Activated T-cell treated with anti-CD3 and anti-CD28 coated beads, Interleukin-2, amount 50 U/mL, for 24 hours (primary cell): ENCODE measurements around the gene CDKN2C.
"Not testable (repeated sequence)": the region's sequence is repeated elsewhere in the genome, so short reads cannot be mapped to it uniquely, and the experiment has no call there.

ENCODE experiments used
- DNase-seq: peaks from one replicate; pipeline ENCODE4 v3.0.0-alpha.2; 2020
- H3K27ac Mint-ChIP-seq: 2 replicates; pipeline ENCODE4 v1.8.0; 2020; ENCODE audit warnings: mild to moderate bottlenecking, mixed read lengths
- H3K27me3 Mint-ChIP-seq: 2 replicates; pipeline ENCODE4 v1.8.0; 2020; ENCODE audit warnings: mixed read lengths
- H3K36me3 Mint-ChIP-seq: 2 replicates; pipeline ENCODE4 v1.8.0; 2020; ENCODE audit warnings: low read depth, mixed read lengths
- H3K4me1 Mint-ChIP-seq: 2 replicates; pipeline ENCODE4 v1.8.0; 2020; ENCODE audit warnings: low read depth, mixed read lengths
- H3K4me3 Mint-ChIP-seq: 2 replicates; pipeline ENCODE4 v1.8.0; 2020; ENCODE audit warnings: mild to moderate bottlenecking, moderate library complexity, mixed read lengths
- H3K9me3 Mint-ChIP-seq: 2 replicates; pipeline ENCODE4 v1.8.0; 2020; ENCODE audit warnings: mixed read lengths

Gene CDKN2C

DNA sequence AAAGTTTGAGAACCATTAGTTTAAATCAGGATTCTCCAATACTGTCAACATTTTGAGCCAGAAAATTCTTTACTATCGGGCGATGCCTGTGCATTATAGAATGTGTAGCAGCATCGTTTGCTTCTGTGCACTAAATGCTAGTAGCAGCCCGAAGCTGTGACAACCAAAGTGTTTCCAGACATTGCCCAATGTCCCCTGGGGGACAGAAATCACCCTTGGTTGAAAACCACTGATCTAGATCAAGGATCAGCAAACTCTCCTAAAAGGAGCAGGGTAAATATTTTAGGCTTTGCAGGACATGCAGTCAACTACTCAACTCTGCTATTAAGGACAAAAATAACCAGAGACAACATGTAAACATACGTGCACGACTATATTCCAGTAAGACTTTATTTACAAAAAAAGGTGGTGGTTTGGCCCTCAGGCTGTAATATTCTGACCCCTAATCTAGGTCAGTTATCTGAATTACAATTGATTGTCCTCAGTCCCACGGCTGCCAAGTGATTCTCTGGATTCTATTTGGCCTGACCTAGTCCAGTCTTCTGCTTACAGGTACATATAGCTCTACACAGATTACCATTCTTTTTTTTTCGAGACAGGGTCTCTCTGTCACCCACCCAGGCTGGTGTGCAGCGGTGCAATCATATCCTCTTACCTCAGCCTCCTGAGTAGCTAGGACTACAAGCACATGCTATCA is 20.6 kb upstream of the CDKN2C start:
- H3K9me3 Mint-ChIP-seq, result no peaks in the 10 kb centered on the region
- peaks cover 66% of the 10 kb centered on the region for H3K4me1 Mint-ChIP-seq
- no peak overlapping the region for H3K27ac Mint-ChIP-seq
- no peak for DNase-seq
- H3K36me3 Mint-ChIP-seq, result peaks cover 39% of the 10 kb centered on the region
- H3K4me3 Mint-ChIP-seq, result no peak overlapping the region
- H3K27me3 Mint-ChIP-seq, result no peaks in the 10 kb centered on the region

GRCh38 chr1:50950396-50950795 is 19.6 kb upstream of the CDKN2C start:
- Mint-ChIP-seq H3K4me3 (no peak overlapping the region), H3K27ac (no peak overlapping the region), H3K36me3 (peaks cover 36% of the 10 kb centered on the region), H3K27me3 (no peaks in the 10 kb centered on the region), H3K9me3 (no peaks in the 10 kb centered on the region), H3K4me1 (peaks cover 66% of the 10 kb centered on the region)
- no peak for DNase-seq

DNA sequence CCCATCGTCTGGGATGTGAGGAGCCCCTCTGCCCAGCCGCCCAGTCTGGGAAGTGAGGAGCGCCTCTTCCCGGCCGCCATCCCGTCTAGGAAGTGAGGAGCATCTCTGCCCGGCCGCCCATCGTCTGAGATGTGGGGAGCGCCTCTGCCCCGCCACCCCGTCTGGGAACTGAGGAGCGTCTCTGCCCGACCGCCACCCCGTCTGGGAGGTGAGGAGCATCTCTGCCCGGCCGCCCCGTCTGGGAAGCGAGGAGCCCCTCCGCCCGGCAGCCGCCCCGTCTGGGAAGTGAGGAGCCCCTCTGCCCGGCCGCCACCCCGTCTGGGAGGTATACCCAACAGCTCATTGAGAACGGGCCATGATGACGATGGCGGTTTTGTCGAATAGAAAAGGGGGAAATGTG is 17.5 kb upstream of the CDKN2C start:
- not testable (repeated sequence) for H3K27me3 Mint-ChIP-seq, H3K9me3 Mint-ChIP-seq, H3K27ac Mint-ChIP-seq, DNase-seq, H3K4me3 Mint-ChIP-seq
- Mint-ChIP-seq H3K36me3 (peaks cover 38% of the 10 kb centered on the region), H3K4me1 (peaks cover 55% of the 10 kb centered on the region)

GRCh38 chr1:50955116-50955515 is 14.9 kb upstream of the CDKN2C start:
- DNase-seq, result no peak
- Mint-ChIP-seq H3K27ac (no peak overlapping the region), H3K36me3 (peaks cover 40% of the 10 kb centered on the region), H3K27me3 (no peaks in the 10 kb centered on the region), H3K4me3 (no peak overlapping the region), H3K9me3 (no peaks in the 10 kb centered on the region), H3K4me1 (peaks cover 46% of the 10 kb centered on the region)

- peak overlapping the region; percentile 86 for H3K4me3 Mint-ChIP-seq
- peaks cover 27% of the 10 kb centered on the region for H3K36me3 Mint-ChIP-seq
- peak overlapping the region; percentile 92 for H3K27ac Mint-ChIP-seq
- H3K9me3 Mint-ChIP-seq, result no peaks in the 10 kb centered on the region
- peaks cover 36% of the 10 kb centered on the region for H3K4me1 Mint-ChIP-seq
- DNase-seq, result no peak
- no peaks in the 10 kb centered on the region for H3K27me3 Mint-ChIP-seq
Measured at GRCh38 chr1:50959303-50959912, 10.6 kb upstream of the CDKN2C start.

DNA sequence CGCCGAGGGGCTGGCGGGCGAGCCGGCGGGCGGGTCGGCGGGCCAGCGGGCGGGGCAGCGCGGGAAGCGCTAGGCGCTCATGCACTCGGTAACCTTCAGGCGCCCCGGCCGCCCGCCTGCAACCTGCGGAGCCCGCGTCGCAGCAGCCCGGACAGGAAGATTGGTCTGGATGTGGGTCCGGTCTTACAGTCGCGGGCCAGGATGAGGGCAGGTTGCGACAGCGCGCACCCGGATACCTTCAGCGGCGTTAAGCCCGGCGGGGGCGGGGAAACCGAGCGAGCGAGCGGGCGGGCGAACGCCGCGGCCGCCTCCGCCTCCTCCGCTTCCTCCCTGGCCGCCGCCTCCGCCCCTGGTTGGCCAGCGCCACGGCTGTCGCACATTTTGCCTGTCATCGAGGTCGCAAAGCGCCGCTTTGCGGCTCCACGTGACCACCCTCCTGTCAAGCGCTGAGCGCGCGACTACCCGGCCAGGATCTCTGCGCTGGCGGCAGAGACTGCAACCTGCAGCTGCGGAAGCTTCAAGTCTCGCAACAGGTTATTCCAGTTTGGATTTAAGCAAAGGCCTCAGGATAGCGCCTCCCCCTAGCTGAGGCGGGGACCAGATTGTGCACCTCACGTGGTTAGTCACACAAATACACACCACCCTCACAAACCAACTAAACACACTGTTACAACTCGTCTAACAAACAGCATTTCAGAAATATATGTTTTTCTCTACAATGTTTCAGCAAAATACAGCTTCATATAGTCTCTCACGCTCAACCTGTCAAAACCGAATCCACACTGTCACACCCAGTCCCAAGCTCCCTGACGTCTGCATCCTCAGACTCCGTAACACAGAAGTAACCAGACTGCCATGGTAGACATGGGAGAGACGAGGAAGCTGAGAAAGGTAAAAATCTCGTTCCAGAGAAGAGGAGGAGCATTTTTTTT is 9.9 kb upstream of the CDKN2C start, which contains the start of gene FAF1:
TSS of gene FAF1 (minus strand) at position 355 of the 932 bp plus-strand sequence. CDS start 456 bp downstream, outside the sequence.
- peaks cover 29% of the 10 kb centered on the region for H3K4me1 Mint-ChIP-seq

GRCh38 chr1:50964863-50965262 is 5.2 kb upstream of the CDKN2C start:
- Mint-ChIP-seq H3K27me3 (no peaks in the 10 kb centered on the region), H3K27ac (no peak overlapping the region), H3K4me1 (peaks cover 17% of the 10 kb centered on the region), H3K4me3 (no peak overlapping the region), H3K36me3 (peaks cover 15% of the 10 kb centered on the region), H3K9me3 (no peaks in the 10 kb centered on the region)
- no peak for DNase-seq

More for the DNA sequence above, 9.9 kb upstream of the CDKN2C start, which contains the start of gene FAF1:
- no peaks in the 10 kb centered on the region for H3K27me3 Mint-ChIP-seq
- no peaks in the 10 kb centered on the region for H3K9me3 Mint-ChIP-seq
- peak within 1 kb of the TSS; percentile 95 for H3K27ac Mint-ChIP-seq
- H3K36me3 Mint-ChIP-seq, result peaks cover 22% of the 10 kb centered on the region
- H3K4me3 Mint-ChIP-seq, result peak within 1 kb of the TSS; percentile 86
- DNase-seq, result peak; percentile 98

GRCh38 chr1:50966991-50967390 is 3.1 kb upstream of the CDKN2C start:
- H3K36me3 Mint-ChIP-seq, result peaks cover 11% of the 10 kb centered on the region
- H3K4me1 Mint-ChIP-seq, result peaks cover 29% of the 10 kb centered on the region
- no peaks in the 10 kb centered on the region for H3K9me3 Mint-ChIP-seq
- peaks cover 13% of the 10 kb centered on the region for H3K27me3 Mint-ChIP-seq
- H3K27ac Mint-ChIP-seq, result no peak overlapping the region
- H3K4me3 Mint-ChIP-seq, result no peak overlapping the region
- no peak for DNase-seq

DNA sequence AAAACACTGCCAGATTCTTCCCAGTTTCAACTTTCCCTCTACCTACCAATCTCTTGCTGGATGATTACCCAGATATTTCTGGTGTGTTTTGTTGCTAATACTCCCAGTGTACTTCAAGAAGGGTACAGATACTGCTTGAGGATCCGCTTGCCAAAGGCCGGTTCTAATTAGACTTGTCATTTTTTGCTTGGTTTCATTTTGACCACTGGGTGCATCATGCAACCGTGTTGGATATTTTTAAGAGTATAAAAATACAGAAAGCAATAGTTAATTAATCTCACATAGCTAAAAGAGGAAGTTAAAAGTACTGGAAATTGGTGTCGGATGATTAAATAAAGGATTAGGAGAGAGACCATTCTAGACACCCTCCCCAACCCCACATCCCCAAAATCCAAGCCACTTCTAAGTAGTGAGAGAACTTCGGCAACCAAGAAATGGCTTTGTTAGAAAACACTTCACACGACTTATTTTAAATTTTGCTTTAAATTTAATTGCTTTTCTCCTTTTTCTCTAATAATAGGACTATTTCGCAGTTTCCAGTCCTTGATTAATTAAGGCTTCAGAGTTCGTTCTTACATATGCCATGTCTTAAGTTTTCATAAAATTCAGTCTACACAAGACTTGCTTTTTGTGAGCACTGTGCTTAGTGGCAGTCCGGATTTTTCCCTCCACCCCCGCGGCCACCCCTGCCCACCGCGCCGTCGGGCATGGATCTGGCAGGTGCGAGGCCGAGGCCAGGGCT is 2.5 kb upstream of the CDKN2C start:
- H3K4me1 Mint-ChIP-seq, result peaks cover 31% of the 10 kb centered on the region
- peak overlapping the region; percentile 95 for H3K27ac Mint-ChIP-seq
- no peak for DNase-seq
- H3K4me3 Mint-ChIP-seq, result peak overlapping the region; percentile 86
- H3K27me3 Mint-ChIP-seq, result peaks cover 15% of the 10 kb centered on the region
- H3K36me3 Mint-ChIP-seq, result peaks cover 11% of the 10 kb centered on the region
- H3K9me3 Mint-ChIP-seq, result no peaks in the 10 kb centered on the region

DNA sequence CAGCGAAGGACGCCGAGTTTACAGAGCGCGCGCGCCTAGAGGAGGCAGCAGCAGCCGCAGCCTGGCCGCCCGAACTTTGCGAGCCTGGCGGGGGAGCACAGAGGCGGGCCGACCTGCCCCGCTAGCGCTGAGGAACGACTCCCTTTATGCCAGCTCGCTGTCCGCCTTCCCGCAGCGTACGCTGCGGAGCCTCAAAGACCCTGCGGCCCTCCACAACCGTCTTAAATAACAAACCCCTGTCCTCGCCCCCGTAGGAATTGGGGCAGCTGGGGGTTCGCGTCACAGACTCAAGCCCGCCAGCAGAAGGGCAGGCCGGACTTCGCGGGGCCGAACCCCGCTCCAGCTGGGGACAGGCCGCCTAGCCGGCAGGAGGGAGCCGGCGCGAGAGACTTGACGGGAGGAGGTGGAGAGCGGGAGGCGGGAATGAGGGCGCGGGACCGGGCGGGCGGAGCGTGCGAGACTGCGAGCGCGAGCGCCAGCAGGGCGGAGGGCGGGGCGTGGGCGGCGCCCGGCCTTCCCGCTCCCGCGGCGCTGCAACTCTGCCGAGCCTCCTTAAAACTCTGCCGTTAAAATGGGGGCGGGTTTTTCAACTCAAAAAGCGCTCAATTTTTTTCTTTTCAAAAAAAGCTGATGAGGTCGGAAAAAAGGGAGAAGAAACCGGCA is 1.8 kb upstream of the CDKN2C start:
- peaks cover 17% of the 10 kb centered on the region for H3K27me3 Mint-ChIP-seq
- peak overlapping the region; percentile 95 for H3K27ac Mint-ChIP-seq
- peak overlapping the region; percentile 86 for H3K4me3 Mint-ChIP-seq
- H3K9me3 Mint-ChIP-seq, result no peaks in the 10 kb centered on the region
- peak; percentile 84 for DNase-seq
- H3K4me1 Mint-ChIP-seq, result peaks cover 31% of the 10 kb centered on the region
- peaks cover 11% of the 10 kb centered on the region for H3K36me3 Mint-ChIP-seq

- H3K9me3 Mint-ChIP-seq, result no peaks in the 10 kb centered on the region
- peak overlapping the region; percentile 86 for H3K4me3 Mint-ChIP-seq
- peak; percentile 71 for DNase-seq
- peaks cover 11% of the 10 kb centered on the region for H3K36me3 Mint-ChIP-seq
- H3K4me1 Mint-ChIP-seq, result peaks cover 31% of the 10 kb centered on the region
- H3K27me3 Mint-ChIP-seq, result peaks cover 24% of the 10 kb centered on the region
- peak overlapping the region; percentile 95 for H3K27ac Mint-ChIP-seq
Measured at GRCh38 chr1:50968821-50969610, 1.0 kb upstream of the CDKN2C start.

DNA sequence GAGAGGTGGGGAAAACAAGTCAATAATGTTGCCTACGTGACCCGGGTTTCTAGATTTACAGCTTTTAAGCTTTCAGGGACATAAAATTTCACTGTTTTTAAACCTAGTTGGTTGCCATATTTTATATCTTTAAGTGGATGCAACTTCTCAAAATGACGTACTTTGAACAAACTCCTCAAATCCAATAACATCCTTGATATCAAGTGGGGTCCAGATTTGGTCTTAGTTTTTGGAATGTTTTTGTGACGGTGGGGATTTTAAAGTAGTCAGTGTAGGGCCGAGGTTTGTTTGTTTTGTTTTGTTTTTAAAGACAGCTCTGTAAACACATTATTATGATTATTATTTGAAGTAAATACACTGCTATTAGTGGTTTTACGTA is 453 bp downstream of the CDKN2C start:
- Mint-ChIP-seq H3K36me3 (peaks cover 13% of the 10 kb centered on the region), H3K4me3 (peak overlapping the region; percentile 86), H3K9me3 (no peaks in the 10 kb centered on the region), H3K27me3 (peaks cover 36% of the 10 kb centered on the region), H3K4me1 (peaks cover 31% of the 10 kb centered on the region), H3K27ac (no peak overlapping the region)
- no peak for DNase-seq

DNA sequence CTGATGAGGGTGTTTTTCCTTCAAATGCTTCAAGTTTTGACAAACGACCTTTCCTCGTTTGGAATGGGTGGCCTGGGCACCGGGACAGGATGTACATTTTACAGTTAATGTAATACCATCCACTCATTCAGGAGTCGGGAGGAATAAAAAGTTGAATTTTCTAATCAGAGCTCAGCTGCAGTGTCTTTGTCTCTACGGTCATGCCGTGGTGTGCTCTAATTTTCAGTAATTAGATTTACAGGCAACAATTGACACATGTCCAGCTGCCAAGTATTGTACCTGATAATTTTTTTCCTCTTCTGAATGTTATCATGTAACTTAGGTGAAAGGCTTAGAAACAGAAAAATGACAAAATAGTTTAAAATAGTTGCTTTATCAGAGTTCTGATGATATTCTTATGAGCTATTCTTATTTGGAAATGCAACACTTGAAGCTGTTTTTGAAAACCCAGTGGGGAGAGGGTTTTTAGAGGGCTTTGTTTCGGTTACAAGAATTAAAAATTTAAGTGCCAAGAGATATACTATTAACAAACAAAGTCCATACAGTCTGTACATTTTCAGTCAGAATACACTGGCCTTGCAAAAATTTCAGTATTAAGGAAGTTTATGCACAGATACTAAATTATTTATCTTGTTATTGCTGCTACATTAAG is 1.0 kb downstream of the CDKN2C start:
- no peak overlapping the region for H3K27ac Mint-ChIP-seq
- H3K9me3 Mint-ChIP-seq, result no peaks in the 10 kb centered on the region
- H3K36me3 Mint-ChIP-seq, result peaks cover 13% of the 10 kb centered on the region
- H3K4me1 Mint-ChIP-seq, result peaks cover 30% of the 10 kb centered on the region
- DNase-seq, result no peak
- peaks cover 38% of the 10 kb centered on the region for H3K27me3 Mint-ChIP-seq
- peak overlapping the region; percentile 86 for H3K4me3 Mint-ChIP-seq
